NCI-H524 (cell line): ENCODE results near the gene ZNF546.

Experiments
- DNase-seq, 2 experiments: peaks; one replicate each; lab custom pipeline; 2025; lab: John Stamatoyannopoulos, UW

The ZNF546 gene

DNA sequence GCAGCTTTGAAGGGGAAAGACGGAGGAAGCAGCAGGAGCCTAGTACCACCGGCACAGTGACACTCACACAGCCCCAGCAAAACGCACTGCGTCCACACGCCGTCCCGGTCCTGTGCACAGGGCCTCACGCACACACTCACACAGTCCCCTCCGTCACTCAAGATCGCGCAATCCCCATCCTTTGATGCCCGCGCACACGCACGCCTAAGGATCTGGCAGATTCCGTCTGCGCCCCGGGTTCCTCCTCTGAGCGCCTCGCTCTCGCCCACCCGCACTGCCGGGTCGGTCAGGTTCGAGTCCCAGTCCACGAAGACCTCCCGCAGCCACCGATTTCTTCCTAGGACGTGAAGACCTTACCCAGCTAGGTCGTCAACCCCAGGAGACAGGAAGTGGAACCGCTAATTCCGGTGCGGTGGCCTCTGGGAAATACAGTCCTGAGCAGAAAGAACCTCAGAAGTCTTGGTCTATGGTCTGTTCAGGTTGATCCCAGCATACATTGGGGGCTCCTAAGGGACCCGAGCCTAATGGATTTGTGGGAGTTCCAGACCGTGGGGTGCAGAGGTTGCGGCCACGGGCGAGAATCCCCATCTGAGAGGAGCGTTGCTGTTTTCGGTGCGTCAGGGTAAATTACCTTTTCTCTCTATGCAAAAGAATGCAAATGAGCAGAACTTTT is 59.1 kb downstream of the ZNF546 start, which contains the start of gene ZNF780B:
Gene ZNF780B (minus strand): TSS at position 400 of the 673 bp plus-strand sequence. CDS start 5,899 bp downstream, outside the sequence.
- peak; percentile 77 to 88 for DNase-seq

DNA sequence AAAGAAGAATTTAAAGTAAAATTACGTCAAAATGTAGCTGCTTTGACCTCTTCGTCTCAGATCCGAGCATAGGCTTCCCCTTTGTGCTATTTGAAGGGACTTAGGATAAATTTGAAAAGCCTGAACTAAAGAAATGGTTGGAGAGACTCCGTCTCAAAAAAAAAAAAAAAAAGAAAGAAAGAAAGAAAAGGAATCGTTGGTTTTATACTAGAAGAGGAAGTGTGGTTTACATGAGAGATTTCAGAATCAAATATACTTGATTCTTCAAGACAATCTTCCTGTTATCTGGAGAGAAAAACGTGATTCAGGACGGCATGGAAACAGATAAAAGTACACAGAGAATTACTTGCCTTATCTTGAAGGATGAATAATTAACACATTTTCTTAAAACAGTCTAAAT is 59.6 kb downstream of the ZNF546 start:
- DNase-seq: no peak

DNA sequence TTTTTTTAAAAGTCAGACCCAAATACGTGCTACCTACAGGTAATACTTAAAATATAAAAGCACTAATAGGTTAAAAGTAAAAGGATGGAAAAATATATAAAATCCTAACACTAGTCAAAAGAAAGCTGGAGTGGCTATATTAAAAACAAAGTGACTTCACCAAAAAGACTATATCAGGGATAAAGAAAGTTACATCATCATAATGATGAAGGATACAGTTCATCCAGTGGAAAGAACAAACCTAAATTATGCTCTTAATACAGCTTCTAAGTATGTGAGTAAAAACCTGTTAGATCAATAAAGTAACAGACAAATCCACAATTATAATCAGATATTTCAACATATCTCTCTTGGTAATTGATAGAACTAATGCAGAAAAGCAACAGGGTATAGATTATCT is 60.3 kb downstream of the ZNF546 start:
- DNase-seq: no peak

DNA sequence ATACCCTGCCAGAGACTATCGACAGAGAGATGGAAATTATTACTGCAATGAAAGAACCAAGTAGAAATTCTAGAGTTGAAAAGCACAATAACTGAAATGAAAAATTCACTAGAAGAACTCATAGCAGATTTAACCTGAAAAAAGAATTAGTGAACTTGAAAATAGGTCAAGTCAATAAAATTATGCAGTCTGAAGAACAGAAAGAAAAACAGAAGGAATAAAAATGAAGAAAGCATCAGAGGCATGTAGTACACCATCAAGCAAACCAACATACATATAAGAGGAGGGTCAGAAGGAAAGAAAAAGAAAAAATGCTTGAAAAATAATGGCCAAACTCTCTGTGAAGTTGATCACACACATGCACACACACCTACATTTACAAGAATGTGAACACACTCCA is 62.8 kb downstream of the ZNF546 start:
- no peak for DNase-seq

DNA sequence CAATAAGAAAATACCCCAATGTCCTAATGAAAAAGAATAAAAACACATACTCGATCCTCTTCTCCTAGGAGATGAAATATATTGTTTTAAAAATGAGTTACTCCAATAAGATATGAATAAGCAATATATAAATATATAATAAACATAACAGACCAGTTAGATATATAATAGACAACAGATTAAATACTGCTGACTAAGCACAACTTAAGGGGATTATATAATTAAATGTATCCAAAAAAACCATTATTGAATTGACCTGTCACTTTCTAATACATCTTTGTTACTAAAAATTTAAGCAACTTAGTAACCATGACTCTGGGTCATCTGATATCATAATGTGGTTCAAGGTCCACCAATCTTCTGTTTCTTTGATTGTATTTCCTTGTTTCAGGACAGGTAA is 73.2 kb downstream of the ZNF546 start:
- DNase-seq: no peak
